ENCODE measurements around the gene NEDD4L.

GRCh38 chr18:58191626-58192025 lies 147.6 kb downstream of the NEDD4L start:
- TF ChIP-seq ZNF274 (IDR thresholded peaks at IDR 0.05; ENCODE audit: low read depth, low read length) (no peak), YY1 (IDR thresholded peaks at IDR 0.05; ENCODE audit: insufficient read depth, insufficient read length) (no peak), SUZ12 (IDR thresholded peaks at IDR 0.05; ENCODE audit: extremely low read depth, insufficient read depth, insufficient read length) (no peak)

Data from NT2/D1 (cell line).